OCI-LY1 (cell line): Measurements from ENCODE around the gene TERT.

Experiments
- CTCF ChIP-seq: fragments of 200-600 bp; sonication (generic), shearing (Covaris generic); IDR thresholded peaks from 2 replicates; pipeline ENCODE4 v1.5.1; 2017; ENCODE audit warnings: mild to moderate bottlenecking, antibody characterized with exemption, low read length, moderate library complexity, mixed read lengths
- EZH2 ChIP-seq: fragments of 200-600 bp; sonication (generic), shearing (Covaris generic); IDR thresholded peaks from 2 replicates; pipeline ENCODE4 v1.8.0; 2017; ENCODE audit warnings: borderline replicate concordance, mixed run types, mild to moderate bottlenecking, antibody characterized with exemption, low read length, moderate library complexity, mixed read lengths

GRCh38 chr5:1253456-1254105 lies 41.3 kb downstream of the TERT start:
- TF ChIP-seq CTCF: no peak
- no peak for TF ChIP-seq EZH2
